ENCODE data around the gene RBM14. TPM values are rescaled to one million over a fixed set of nuclear protein-coding genes. Genes with fewer than 3 reads are reported as not detected.
A peak's percentile ranks its signal among the peaks of the same experiment; 100 is the strongest.

Gene RBM14
- total and polyA plus RNA-seq, 2 donors (not counting 1 experiment from before 2014, with no cell fraction given): 52.4 to 244 TPM

DNA sequence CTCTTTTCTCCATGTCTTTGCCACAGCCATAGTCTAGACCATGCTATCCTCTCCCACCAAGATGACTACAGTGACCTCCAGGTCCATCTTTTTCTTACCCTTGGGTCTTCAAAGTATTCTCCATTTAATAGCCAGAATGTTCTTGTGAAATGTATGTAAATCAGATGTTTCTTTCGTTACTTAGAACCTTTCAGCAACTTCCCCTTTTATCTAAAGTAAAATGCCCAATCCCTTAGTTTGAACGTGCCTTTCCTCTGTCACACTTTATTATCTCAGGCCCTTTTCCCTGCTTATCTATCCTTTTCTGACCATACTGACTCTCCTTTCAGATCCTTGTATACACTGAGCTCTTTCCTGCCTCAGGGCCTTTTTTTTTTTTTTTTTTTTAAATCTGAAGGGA lies 43.3 kb downstream of the RBM14 start:
- ChIA-PET POLR2A (interaction anchor here (0.6 to 1.7 kb wide), 5 partner anchors 17 to 53 kb away, joined by 3 to 9 read pairs (median 6); partner anchors contain the start of gene RBM4), CTCF (interaction anchor here (0.7 to 3.9 kb wide), 11 partner anchors 8 to 168 kb away, joined by 3 to 18 read pairs (median 6); partner anchors contain the start of genes CCDC87, RBM4, RBM4B and ZDHHC24)
- Histone ChIP-seq H3K4me3 (ENCODE audit: control extremely low read depth in 1 of 5, extremely low read depth in 1 of 5, insufficient read depth in 1 of 5, low read depth in 2 of 5, low read length in 4 of 5) (peak overlapping the region in 1 of 5 experiments; percentile 36), H3K79me2 (ENCODE audit: control insufficient read depth, insufficient read depth, low read length) (peaks cover 85% of the 10 kb centered on the region), H3K4me2 (replicated peaks; ENCODE audit: low read depth, low read length, poor library complexity, severe bottlenecking) (peak overlapping the region; percentile 60), H3K27me3 (replicated peaks in 1 of 4; ENCODE audit: control extremely low read depth in 1 of 4, control insufficient read depth in 3 of 4, insufficient read depth in 4 of 4, low read length in 3 of 4) (no peaks in the 10 kb centered on the region), H3K4me1 (ENCODE audit: control insufficient read depth in 2 of 2, insufficient read depth in 2 of 2, low read length in 2 of 2) (peaks cover 30 to 34% of the 10 kb centered on the region in 2 donors), H3K9ac (ENCODE audit: low read length) (peak overlapping the region; percentile 9), H3K36me3 (replicated peaks in 1 of 2; ENCODE audit: control extremely low read depth in 1 of 2, control insufficient read depth in 1 of 2, extremely low read depth in 1 of 2, insufficient read depth in 2 of 2, low read length in 1 of 2) (peaks cover 11 to 31% of the 10 kb centered on the region in 2 experiments), H4K20me1 (ENCODE audit: control insufficient read depth, insufficient read depth, low read length, poor library complexity, severe bottlenecking) (peaks cover 41% of the 10 kb centered on the region), H2AFZ (ENCODE audit: insufficient read depth, low read depth, low read length, poor library complexity, severe bottlenecking) (no peak overlapping the region), H3K9me3 (ENCODE audit: control extremely low read depth in 1 of 3, control insufficient read depth in 2 of 3, insufficient read depth in 1 of 3, low read length in 2 of 3) (no peaks in the 10 kb centered on the region), H3K27ac (ENCODE audit: low read length in 2 of 2) (peak overlapping the region; percentile 65 to 69)
- DNase-seq (peak; percentile 62), ATAC-seq (ENCODE audit: low read depth) (no peak)
- Mint-ChIP-seq H3K4me1 (peaks cover 29% of the 10 kb centered on the region), H3K9me3 (ENCODE audit: insufficient read depth) (no peaks in the 10 kb centered on the region), H3K4me3 (peak overlapping the region; percentile 78), H3K27ac (peak overlapping the region; percentile 87), H3K27me3 (no peaks in the 10 kb centered on the region)
- intact Hi-C loops (cut with micrococcal nuclease): loop anchor here (2.0 to 10.0 kb wide), 3 partner anchors 17 to 875 kb away; partner anchors contain the start of genes CCDC87, CCS and RBM4B
- WGBS (ENCODE audit: insufficient coverage): 0% methylated on average over 1 of the region's 2 CpGs
- no peak for TF ChIP-seq EZH2 (IDR thresholded peaks at IDR 0.05; ENCODE audit: borderline replicate concordance, insufficient read depth, low read depth, low read length, poor library complexity, severe bottlenecking)

DNA sequence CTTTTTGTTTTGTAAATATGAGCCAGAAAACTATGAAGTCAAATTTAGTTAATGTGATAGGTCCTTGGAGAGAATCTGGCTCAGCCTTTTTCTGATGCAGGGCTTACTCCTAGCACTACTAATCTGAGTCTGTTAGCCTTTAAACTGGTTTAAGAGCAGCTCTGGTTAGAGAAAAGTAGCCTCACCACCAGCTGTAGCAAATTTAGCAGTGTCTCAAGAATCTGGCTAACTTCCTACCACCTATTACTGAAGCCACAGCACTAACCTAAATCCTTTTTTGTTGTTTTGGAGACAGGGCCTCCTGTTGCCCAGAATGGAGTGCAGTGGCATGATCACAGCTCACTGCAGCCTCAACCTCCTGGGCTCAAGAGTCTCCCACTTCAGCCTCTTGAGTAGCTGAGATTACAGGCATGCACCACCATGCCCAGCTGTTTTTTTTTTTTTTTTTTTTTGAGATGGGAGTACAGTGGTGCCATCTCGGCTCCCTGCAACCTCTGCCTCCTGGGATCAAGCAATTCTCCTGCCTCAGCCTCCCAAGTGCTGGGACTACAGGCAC lies 47.4 kb downstream of the RBM14 start:
- Histone ChIP-seq H3K9me3 (ENCODE audit: control extremely low read depth in 1 of 3, control insufficient read depth in 2 of 3, insufficient read depth in 1 of 3, low read length in 2 of 3) (no peaks in the 10 kb centered on the region), H4K20me1 (ENCODE audit: control insufficient read depth, insufficient read depth, low read length, poor library complexity, severe bottlenecking) (peaks cover 50% of the 10 kb centered on the region), H3K36me3 (replicated peaks in 1 of 2; ENCODE audit: control extremely low read depth in 1 of 2, control insufficient read depth in 1 of 2, extremely low read depth in 1 of 2, insufficient read depth in 2 of 2, low read length in 1 of 2) (peaks cover 10 to 50% of the 10 kb centered on the region in 2 experiments), H3K4me3 (ENCODE audit: control extremely low read depth in 1 of 5, extremely low read depth in 1 of 5, insufficient read depth in 1 of 5, low read depth in 2 of 5, low read length in 4 of 5) (no peak overlapping the region), H3K4me2 (replicated peaks; ENCODE audit: low read depth, low read length, poor library complexity, severe bottlenecking) (no peak overlapping the region), H3K79me2 (ENCODE audit: control insufficient read depth, insufficient read depth, low read length) (peaks cover 92% of the 10 kb centered on the region), H3K9ac (ENCODE audit: low read length) (no peak overlapping the region), H3K27ac (ENCODE audit: low read length in 2 of 2) (no peak overlapping the region), H3K4me1 (ENCODE audit: control insufficient read depth in 2 of 2, insufficient read depth in 2 of 2, low read length in 2 of 2) (peaks cover 26 to 27% of the 10 kb centered on the region in 2 donors), H2AFZ (ENCODE audit: insufficient read depth, low read depth, low read length, poor library complexity, severe bottlenecking) (no peak overlapping the region), H3K27me3 (replicated peaks in 1 of 4; ENCODE audit: control extremely low read depth in 1 of 4, control insufficient read depth in 3 of 4, insufficient read depth in 4 of 4, low read length in 3 of 4) (no peaks in the 10 kb centered on the region)
- WGBS (ENCODE audit: insufficient coverage): 100% methylated on average over 1 of the region's 1 CpG
- no peak overlapping the region for H3K27ac Mint-ChIP-seq
- ChIA-PET CTCF (no interaction called here), POLR2A (interaction anchor here (0.6 kb wide), 1 partner anchor 13 kb away, joined by 3 read pairs; no protein-coding TSS in a partner anchor)
- no peak overlapping the region for H3K4me3 Mint-ChIP-seq
- H3K27me3 Mint-ChIP-seq: no peaks in the 10 kb centered on the region
- DNase-seq (no peak), ATAC-seq (ENCODE audit: low read depth) (no peak)
- intact Hi-C loops (cut with micrococcal nuclease): loop anchor here (5.0 kb wide), 1 partner anchor 72 kb away; the partner anchor contains the start of genes CCDC87 and CCS
- H3K9me3 Mint-ChIP-seq (ENCODE audit: insufficient read depth): no peaks in the 10 kb centered on the region
- TF ChIP-seq, protein P1, sequence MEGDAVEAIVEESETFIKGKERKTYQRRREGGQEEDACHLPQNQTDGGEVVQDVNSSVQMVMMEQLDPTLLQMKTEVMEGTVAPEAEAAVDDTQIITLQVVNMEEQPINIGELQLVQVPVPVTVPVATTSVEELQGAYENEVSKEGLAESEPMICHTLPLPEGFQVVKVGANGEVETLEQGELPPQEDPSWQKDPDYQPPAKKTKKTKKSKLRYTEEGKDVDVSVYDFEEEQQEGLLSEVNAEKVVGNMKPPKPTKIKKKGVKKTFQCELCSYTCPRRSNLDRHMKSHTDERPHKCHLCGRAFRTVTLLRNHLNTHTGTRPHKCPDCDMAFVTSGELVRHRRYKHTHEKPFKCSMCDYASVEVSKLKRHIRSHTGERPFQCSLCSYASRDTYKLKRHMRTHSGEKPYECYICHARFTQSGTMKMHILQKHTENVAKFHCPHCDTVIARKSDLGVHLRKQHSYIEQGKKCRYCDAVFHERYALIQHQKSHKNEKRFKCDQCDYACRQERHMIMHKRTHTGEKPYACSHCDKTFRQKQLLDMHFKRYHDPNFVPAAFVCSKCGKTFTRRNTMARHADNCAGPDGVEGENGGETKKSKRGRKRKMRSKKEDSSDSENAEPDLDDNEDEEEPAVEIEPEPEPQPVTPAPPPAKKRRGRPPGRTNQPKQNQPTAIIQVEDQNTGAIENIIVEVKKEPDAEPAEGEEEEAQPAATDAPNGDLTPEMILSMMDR (IDR thresholded peaks at IDR 0.05): no peak
- TF ChIP-seq EZH2 (IDR thresholded peaks at IDR 0.05; ENCODE audit: borderline replicate concordance, insufficient read depth, low read depth, low read length, poor library complexity, severe bottlenecking): no peak
- H3K4me1 Mint-ChIP-seq: peaks cover 37% of the 10 kb centered on the region

All from B cell (primary cell).